Panc1 (cell line): ENCODE results near the gene KASH5. TPM values are rescaled to one million over a fixed set of nuclear protein-coding genes. Genes with fewer than 3 reads are reported as not detected.

Experiments used
- ATAC-seq: fragments of 200-7000 bp; cut with Tn5 transposase; 2 replicates; pipeline ENCODE4 v1.9.1; 2020; ENCODE audit warnings: mild to moderate bottlenecking, moderate library complexity
- BruUV-seq: library from RNA; stranded (reverse); fragments of 400-500 nt; replicated peaks from 2 replicates; lab custom pipeline; 2021; lab: Mats Ljungman, UMichigan
- CTCF ChIA-PET: fragments of 300-600 bp; sonication (Branson Sonifier 250); formaldehyde crosslinking; loops from one replicate; lab custom pipeline; 2022; ENCODE audit warnings: antibody characterized with exemption; lab: Charles Lee
- POLR2A ChIA-PET: fragments of 300-600 bp; sonication (Branson Sonifier 250); formaldehyde crosslinking; loops from one replicate; lab custom pipeline; 2022; ENCODE audit warnings: antibody characterized with exemption; lab: Charles Lee
- DNase-seq: peaks from one replicate; pipeline ENCODE4 v3.0.0-alpha.2; 2010; ENCODE audit warnings: low read depth, low spot score
- H3K27ac ChIP-seq: 2 replicates; pipeline ENCODE4 v1.5.1; 2011; ENCODE audit warnings: mild to moderate bottlenecking, low read length, inconsistent platforms
- H3K27me3 ChIP-seq: fragments of 200-500 bp; sonication (Bioruptor generic); 2 replicates; pipeline ENCODE4 v1.6.0; 2014; ENCODE audit warnings: low read length, inconsistent platforms; ENCODE audit not compliant: control insufficient read depth, insufficient read depth
- H3K36me3 ChIP-seq: fragments of 200-500 bp; sonication (Bioruptor generic); 2 replicates; pipeline ENCODE4 v1.5.1; 2014; ENCODE audit warnings: inconsistent platforms, mild to moderate bottlenecking, low read length, moderate library complexity; ENCODE audit not compliant: control insufficient read depth, insufficient read depth
- H3K4me1 ChIP-seq: 2 replicates; pipeline ENCODE4 v1.5.1; 2011; ENCODE audit warnings: inconsistent platforms, mild to moderate bottlenecking, low read length, moderate library complexity; ENCODE audit not compliant: control insufficient read depth, insufficient read depth
- H3K4me3 ChIP-seq, 2 experiments: 2 replicates each; pipeline ENCODE4 v1.5.1; 2011 to 2012; ENCODE audit warnings: low read depth in 2 of 2, low read length in 2 of 2, mild to moderate bottlenecking in 2 of 2, inconsistent platforms in 1 of 2, moderate library complexity in 1 of 2
- H3K9me3 ChIP-seq: fragments of 200-500 bp; sonication (Bioruptor generic); 2 replicates; pipeline ENCODE4 v1.5.1; 2014; ENCODE audit warnings: low read depth, mild to moderate bottlenecking, inconsistent platforms, low read length, moderate library complexity; ENCODE audit not compliant: control insufficient read depth, insufficient read depth
- POLR2AphosphoS5 ChIP-seq: IDR thresholded peaks from 2 replicates; pipeline ENCODE4 v1.6.1; 2012; ENCODE audit warnings: mild to moderate bottlenecking, low read depth, low read length, moderate library complexity
- SIN3A ChIP-seq: IDR thresholded peaks from 2 replicates; pipeline ENCODE4 v1.6.1; 2012; ENCODE audit warnings: low read depth, mild to moderate bottlenecking, low read length, moderate library complexity, borderline replicate concordance; ENCODE audit not compliant: insufficient read depth
- TCF7L2 ChIP-seq: IDR thresholded peaks from 2 replicates; pipeline ENCODE4 v1.6.1; 2011; ENCODE audit warnings: mild to moderate bottlenecking, low read depth, low read length, inconsistent platforms
- in situ Hi-C: cut with HindIII; loops from 2 replicates; pipeline ENCODE4 v1.10.0; 2016; ENCODE audit warnings: low sequenced_read_pairs, low pct_unique_long_range_greater_than_20kb
- intact Hi-C: fragments of 100-400 bp; cut with micrococcal nuclease; formaldehyde crosslinking; loops from one replicate; pipeline ENCODE4 v1.10.0; 2022; ENCODE audit not compliant: unreplicated experiment
- total RNA-seq: library from RNA; stranded (reverse); gene quantifications from one replicate; pipeline ENCODE4 v1.2.1, GENCODE V29; 2021; ENCODE audit not compliant: unreplicated experiment
- TF ChIP-seq, protein P1 (sequence below), 2 experiments: IDR thresholded peaks; 2 replicates each; pipeline ENCODE4 v1.6.1; 2011 to 2012; ENCODE audit warnings: low read depth in 2 of 2, control low read depth in 1 of 2, low read length in 1 of 2, mild to moderate bottlenecking in 1 of 2, moderate library complexity in 1 of 2; ENCODE audit not compliant: insufficient read depth in 1 of 2
- TF ChIP-seq, protein P2 (sequence below): fragments of 450-650 bp; IDR thresholded peaks from 2 replicates; pipeline ENCODE4 v1.5.1; 2017; ENCODE audit warnings: mild to moderate bottlenecking

KASH5 gene
- total RNA-seq, 1 experiment from 2014 or later, result not detected

DNA sequence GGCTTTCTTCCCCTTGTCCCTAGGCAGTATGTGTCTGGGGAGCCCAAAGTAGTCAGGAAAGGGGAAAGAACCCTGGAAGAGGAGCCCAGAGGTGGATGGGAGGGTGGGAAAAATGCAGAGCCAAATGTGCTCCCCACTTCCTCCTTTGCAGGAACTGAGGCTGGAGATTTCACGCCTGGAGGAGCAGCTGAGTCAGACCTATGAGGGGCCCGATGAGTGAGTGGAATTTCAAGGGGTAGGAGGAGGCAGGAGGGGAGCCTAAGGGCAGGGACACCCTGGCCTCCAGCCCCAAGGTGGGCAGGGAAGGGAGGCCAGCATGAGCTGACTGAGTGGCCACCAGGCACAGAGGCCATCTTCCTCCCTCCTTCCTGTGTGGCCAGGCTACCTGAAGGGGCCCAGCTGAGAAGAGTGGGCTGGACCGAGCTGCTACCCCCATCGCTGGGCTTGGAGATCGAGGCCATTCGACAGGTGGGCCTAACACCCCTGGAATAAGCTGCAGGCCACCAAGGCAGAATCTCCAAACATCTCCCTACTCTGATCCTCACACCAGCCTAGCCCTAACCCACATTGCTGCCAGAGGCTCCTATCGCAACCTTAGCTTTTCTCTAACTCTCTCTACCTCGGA, 20.9 kb downstream of the KASH5 start:
- intact Hi-C loops (no loop called here), in situ Hi-C loops (no loop called here)
- Histone ChIP-seq H3K9me3 (no peaks in the 10 kb centered on the region), H3K27ac (no peak overlapping the region), H3K4me1 (no peaks in the 10 kb centered on the region), H3K4me3 (no peak overlapping the region), H3K27me3 (no peaks in the 10 kb centered on the region), H3K36me3 (no peaks in the 10 kb centered on the region)
- CTCF ChIA-PET, result interaction anchor here (0.6 kb wide), 1 partner anchor 119 kb away, joined by 5 read pairs; the partner anchor contains the start of gene RCN3
- POLR2A ChIA-PET, result no interaction called here
- ATAC-seq (no peak), DNase-seq (no peak)
- BruUV-seq, result no TSS peak
- TF ChIP-seq POLR2AphosphoS5 (no peak), SIN3A (no peak), TCF7L2 (no peak)
- TF ChIP-seq, protein P1, sequence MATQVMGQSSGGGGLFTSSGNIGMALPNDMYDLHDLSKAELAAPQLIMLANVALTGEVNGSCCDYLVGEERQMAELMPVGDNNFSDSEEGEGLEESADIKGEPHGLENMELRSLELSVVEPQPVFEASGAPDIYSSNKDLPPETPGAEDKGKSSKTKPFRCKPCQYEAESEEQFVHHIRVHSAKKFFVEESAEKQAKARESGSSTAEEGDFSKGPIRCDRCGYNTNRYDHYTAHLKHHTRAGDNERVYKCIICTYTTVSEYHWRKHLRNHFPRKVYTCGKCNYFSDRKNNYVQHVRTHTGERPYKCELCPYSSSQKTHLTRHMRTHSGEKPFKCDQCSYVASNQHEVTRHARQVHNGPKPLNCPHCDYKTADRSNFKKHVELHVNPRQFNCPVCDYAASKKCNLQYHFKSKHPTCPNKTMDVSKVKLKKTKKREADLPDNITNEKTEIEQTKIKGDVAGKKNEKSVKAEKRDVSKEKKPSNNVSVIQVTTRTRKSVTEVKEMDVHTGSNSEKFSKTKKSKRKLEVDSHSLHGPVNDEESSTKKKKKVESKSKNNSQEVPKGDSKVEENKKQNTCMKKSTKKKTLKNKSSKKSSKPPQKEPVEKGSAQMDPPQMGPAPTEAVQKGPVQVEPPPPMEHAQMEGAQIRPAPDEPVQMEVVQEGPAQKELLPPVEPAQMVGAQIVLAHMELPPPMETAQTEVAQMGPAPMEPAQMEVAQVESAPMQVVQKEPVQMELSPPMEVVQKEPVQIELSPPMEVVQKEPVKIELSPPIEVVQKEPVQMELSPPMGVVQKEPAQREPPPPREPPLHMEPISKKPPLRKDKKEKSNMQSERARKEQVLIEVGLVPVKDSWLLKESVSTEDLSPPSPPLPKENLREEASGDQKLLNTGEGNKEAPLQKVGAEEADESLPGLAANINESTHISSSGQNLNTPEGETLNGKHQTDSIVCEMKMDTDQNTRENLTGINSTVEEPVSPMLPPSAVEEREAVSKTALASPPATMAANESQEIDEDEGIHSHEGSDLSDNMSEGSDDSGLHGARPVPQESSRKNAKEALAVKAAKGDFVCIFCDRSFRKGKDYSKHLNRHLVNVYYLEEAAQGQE (IDR thresholded peaks at IDR 0.05; ENCODE audit: insufficient read depth in 1 of 2, low read depth in 2 of 2, low read length in 1 of 2), result no peak
- TF ChIP-seq, protein P2, sequence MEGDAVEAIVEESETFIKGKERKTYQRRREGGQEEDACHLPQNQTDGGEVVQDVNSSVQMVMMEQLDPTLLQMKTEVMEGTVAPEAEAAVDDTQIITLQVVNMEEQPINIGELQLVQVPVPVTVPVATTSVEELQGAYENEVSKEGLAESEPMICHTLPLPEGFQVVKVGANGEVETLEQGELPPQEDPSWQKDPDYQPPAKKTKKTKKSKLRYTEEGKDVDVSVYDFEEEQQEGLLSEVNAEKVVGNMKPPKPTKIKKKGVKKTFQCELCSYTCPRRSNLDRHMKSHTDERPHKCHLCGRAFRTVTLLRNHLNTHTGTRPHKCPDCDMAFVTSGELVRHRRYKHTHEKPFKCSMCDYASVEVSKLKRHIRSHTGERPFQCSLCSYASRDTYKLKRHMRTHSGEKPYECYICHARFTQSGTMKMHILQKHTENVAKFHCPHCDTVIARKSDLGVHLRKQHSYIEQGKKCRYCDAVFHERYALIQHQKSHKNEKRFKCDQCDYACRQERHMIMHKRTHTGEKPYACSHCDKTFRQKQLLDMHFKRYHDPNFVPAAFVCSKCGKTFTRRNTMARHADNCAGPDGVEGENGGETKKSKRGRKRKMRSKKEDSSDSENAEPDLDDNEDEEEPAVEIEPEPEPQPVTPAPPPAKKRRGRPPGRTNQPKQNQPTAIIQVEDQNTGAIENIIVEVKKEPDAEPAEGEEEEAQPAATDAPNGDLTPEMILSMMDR, result no peak

DNA sequence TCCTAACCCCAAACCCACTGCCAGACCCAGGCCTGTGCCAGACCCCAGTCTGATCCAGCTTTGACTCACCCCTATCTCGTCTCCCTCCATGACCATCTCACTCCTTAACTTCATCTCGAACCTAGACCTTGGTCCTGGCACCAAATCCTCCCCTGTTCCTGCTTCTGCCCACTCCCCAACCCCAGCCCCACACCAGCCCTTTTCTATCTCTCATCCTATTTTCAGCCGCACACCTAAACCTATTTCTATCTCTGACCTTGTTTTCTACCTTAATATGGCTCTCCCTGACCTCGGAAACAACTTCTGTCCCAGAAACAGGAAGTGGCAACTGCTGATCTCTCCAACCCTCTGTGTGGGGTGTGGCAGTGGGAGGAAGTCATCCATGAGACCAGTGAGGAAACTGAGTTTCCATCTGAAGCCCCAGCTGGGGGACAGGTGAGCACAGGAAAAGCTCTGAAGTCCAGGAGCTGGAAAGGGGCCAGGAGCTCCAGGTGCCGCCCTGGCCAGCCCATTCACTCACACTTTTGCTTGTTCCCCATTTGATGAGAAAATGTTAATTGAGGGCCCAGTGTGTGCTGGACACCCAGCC, 21.5 kb downstream of the KASH5 start:
- H3K27me3 ChIP-seq, result no peaks in the 10 kb centered on the region
- H3K27ac ChIP-seq, result no peak overlapping the region
- H3K9me3 ChIP-seq, result no peaks in the 10 kb centered on the region
- ATAC-seq (no peak), DNase-seq (no peak)
- ChIA-PET POLR2A (no interaction called here), CTCF (no interaction called here)
- TF ChIP-seq SIN3A (no peak), POLR2AphosphoS5 (no peak), TCF7L2 (no peak)
- TF ChIP-seq, protein P2, result no peak
- TF ChIP-seq, protein P1 (IDR thresholded peaks at IDR 0.05; ENCODE audit: insufficient read depth in 1 of 2, low read depth in 2 of 2, low read length in 1 of 2), result no peak
- no TSS peak for BruUV-seq
- H3K4me3 ChIP-seq, result no peak overlapping the region
- no peaks in the 10 kb centered on the region for H3K36me3 ChIP-seq
- no peaks in the 10 kb centered on the region for H3K4me1 ChIP-seq
- intact Hi-C loops (no loop called here), in situ Hi-C loops (no loop called here)
